Liver (tissue), 9 donors: Measurements from ENCODE around the gene FES. TPM values are rescaled to one million over a fixed set of nuclear protein-coding genes. Genes with fewer than 3 reads are reported as not detected.
"Not testable (repeated sequence)": the region's sequence is repeated elsewhere in the genome, so short reads cannot be mapped to it uniquely, and the experiment has no call there.

Source experiments
- DNase-seq: peaks from one replicate; pipeline ENCODE4 v3.0.0-alpha.2; 2017; ENCODE audit warnings: low spot score
- H3K27ac ChIP-seq, 2 donors: one replicate each; pipeline ENCODE4 v1.7.0; 2013; ENCODE audit warnings: inconsistent platforms in 2 of 2, low read length in 2 of 2, control low read depth in 1 of 2, low read depth in 1 of 2, mild to moderate bottlenecking in 1 of 2
- H3K27me3 ChIP-seq, 4 donors: one replicate each; pipeline versions ENCODE4 v1.6.1 to v1.7.0; 2013; ENCODE audit warnings: low read length in 3 of 4, inconsistent platforms in 1 of 4, mild to moderate bottlenecking in 1 of 4, moderate library complexity in 1 of 4; ENCODE audit not compliant: control insufficient read depth in 4 of 4, insufficient read depth in 4 of 4
- H3K36me3 ChIP-seq, 4 donors: one replicate each; pipeline versions ENCODE4 v1.6.1 to v1.7.0; 2013; ENCODE audit warnings: low read length in 3 of 4, mild to moderate bottlenecking in 3 of 4, low read depth in 1 of 4, moderate library complexity in 1 of 4; ENCODE audit not compliant: control insufficient read depth in 4 of 4, insufficient read depth in 3 of 4
- H3K4me1 ChIP-seq, 4 donors: one replicate each; pipeline versions ENCODE4 v1.6.1 to v1.7.0; 2013; ENCODE audit warnings: low read length in 3 of 4, mild to moderate bottlenecking in 3 of 4, moderate library complexity in 1 of 4; ENCODE audit not compliant: control insufficient read depth in 4 of 4, insufficient read depth in 4 of 4
- H3K4me3 ChIP-seq, 3 donors: one replicate each; pipeline versions ENCODE4 v1.6.1 to v1.7.0; 2013; ENCODE audit warnings: low read length in 3 of 3, control low read depth in 1 of 3, low read depth in 1 of 3, mild to moderate bottlenecking in 1 of 3
- H3K9ac ChIP-seq, 2 donors: one replicate each; pipeline ENCODE4 v1.7.0; 2013; ENCODE audit warnings: low read length in 2 of 2, mild to moderate bottlenecking in 2 of 2, moderate library complexity in 2 of 2, control low read depth in 1 of 2, low read depth in 1 of 2
- H3K9me3 ChIP-seq, 4 donors: one replicate each; pipeline versions ENCODE4 v1.6.1 to v1.7.0; 2013; ENCODE audit warnings: low read length in 3 of 4; ENCODE audit not compliant: control insufficient read depth in 4 of 4
- EGR1 ChIP-seq, 2 donors: IDR thresholded peaks; 2 replicates each; pipeline ENCODE4 v1.6.1; 2016 to 2018; ENCODE audit warnings: antibody characterized with exemption in 2 of 2, low read depth in 2 of 2
- FOXA1 ChIP-seq: IDR thresholded peaks from 2 replicates; pipeline ENCODE4 v1.6.1; 2016; ENCODE audit warnings: antibody characterized with exemption
- FOXA2 ChIP-seq: IDR thresholded peaks from 2 replicates; pipeline ENCODE4 v1.6.1; 2016; ENCODE audit warnings: antibody characterized with exemption
- GABPA ChIP-seq, 2 donors: IDR thresholded peaks in 1 of 2; conservative IDR thresholded peaks in 1 of 2; 2 replicates each; pipeline ENCODE4 v1.6.1; 2016; ENCODE audit warnings: antibody characterized with exemption in 2 of 2, mild to moderate bottlenecking in 1 of 2, moderate library complexity in 1 of 2
- HNF4A ChIP-seq, 2 donors: conservative IDR thresholded peaks; 2 replicates each; pipeline ENCODE4 v1.6.1; 2016; ENCODE audit warnings: antibody characterized with exemption in 2 of 2, mild to moderate bottlenecking in 2 of 2
- HNF4G ChIP-seq: IDR thresholded peaks from 2 replicates; pipeline ENCODE4 v1.6.1; 2016; ENCODE audit warnings: antibody characterized with exemption
- NR2F2 ChIP-seq: IDR thresholded peaks from 2 replicates; pipeline ENCODE4 v1.6.1; 2016; ENCODE audit warnings: antibody characterized with exemption
- RAD21 ChIP-seq, 2 donors: IDR thresholded peaks; 2 replicates each; pipeline ENCODE4 v1.6.1; 2016; ENCODE audit warnings: antibody characterized with exemption in 2 of 2, mild to moderate bottlenecking in 2 of 2
- RXRA ChIP-seq, 2 donors: IDR thresholded peaks; 2 replicates each; pipeline ENCODE4 v1.6.1; 2017 to 2018; ENCODE audit warnings: antibody characterized with exemption in 2 of 2, mild to moderate bottlenecking in 1 of 2
- SP1 ChIP-seq: IDR thresholded peaks from 2 replicates; pipeline ENCODE4 v1.6.1; 2018; ENCODE audit warnings: antibody characterized with exemption, mild to moderate bottlenecking
- TAF1 ChIP-seq: conservative IDR thresholded peaks from 2 replicates; pipeline ENCODE4 v1.6.1; 2016; ENCODE audit warnings: antibody characterized with exemption, mild to moderate bottlenecking
- YY1 ChIP-seq: IDR thresholded peaks from 2 replicates; pipeline ENCODE4 v1.6.1; 2016; ENCODE audit warnings: antibody characterized with exemption, mild to moderate bottlenecking
- WGBS: extraction: QIAGEN DNeasy Blood & Tissue Kit; methylation state at CpG from one replicate; pipeline ENCODE4 v1.1.7; 2013; 5-methylcytosine and 5-hydroxymethylcytosine counted together
- polyA plus RNA-seq, 2 donors: library from polyadenylated mRNA; stranded (reverse) in 1 of 2; unstranded in 1 of 2; fragments of 200-250 nt in 1 of 2; fragments of >200 nt in 1 of 2; fragmentation: Nextera tagmentation in 1 of 2; extraction: Ambion mirVana in 1 of 2; gene quantifications; one replicate each; pipeline versions ENCODE4 v1.2.1 to v1.2.3, GENCODE V29; 2013 to 2015
- total RNA-seq, 2 donors: library from RNA; depleted of rRNA; stranded (reverse); fragments of >200 nt; gene quantifications; one replicate each; pipeline ENCODE4 v1.2.3, GENCODE V29; 2014
- TF ChIP-seq, protein P1 (sequence below): IDR thresholded peaks from 2 replicates; pipeline ENCODE4 v1.6.1; 2016; ENCODE audit warnings: antibody characterized with exemption
- TF ChIP-seq, protein P2 (sequence below): fragments of 150-350 bp; IDR thresholded peaks from 2 replicates; pipeline ENCODE4 v1.5.1; 2017; ENCODE audit warnings: improper control_type of control experiment, low read depth, low read length; ENCODE audit not compliant: missing input control
- TF ChIP-seq, protein P3 (sequence below): IDR thresholded peaks from 2 replicates; pipeline ENCODE4 v1.6.1; 2016; ENCODE audit warnings: antibody characterized with exemption
- TF ChIP-seq, protein P4 (sequence below): IDR thresholded peaks from 2 replicates; pipeline ENCODE4 v1.6.1; 2016; ENCODE audit warnings: antibody characterized with exemption
- TF ChIP-seq, protein P5 (sequence below): IDR thresholded peaks from 2 replicates; pipeline ENCODE4 v1.6.1; 2016; ENCODE audit warnings: antibody characterized with exemption, mild to moderate bottlenecking
- donor health status: healthy.
- donor health status: healthy.
- donor health status: healthy.
- donor health status: healthy.
- donor health status: healthy.

Gene FES
- total and polyA plus RNA-seq, 4 donors, result 12.1 to 43.1 (median 28.8) TPM

DNA sequence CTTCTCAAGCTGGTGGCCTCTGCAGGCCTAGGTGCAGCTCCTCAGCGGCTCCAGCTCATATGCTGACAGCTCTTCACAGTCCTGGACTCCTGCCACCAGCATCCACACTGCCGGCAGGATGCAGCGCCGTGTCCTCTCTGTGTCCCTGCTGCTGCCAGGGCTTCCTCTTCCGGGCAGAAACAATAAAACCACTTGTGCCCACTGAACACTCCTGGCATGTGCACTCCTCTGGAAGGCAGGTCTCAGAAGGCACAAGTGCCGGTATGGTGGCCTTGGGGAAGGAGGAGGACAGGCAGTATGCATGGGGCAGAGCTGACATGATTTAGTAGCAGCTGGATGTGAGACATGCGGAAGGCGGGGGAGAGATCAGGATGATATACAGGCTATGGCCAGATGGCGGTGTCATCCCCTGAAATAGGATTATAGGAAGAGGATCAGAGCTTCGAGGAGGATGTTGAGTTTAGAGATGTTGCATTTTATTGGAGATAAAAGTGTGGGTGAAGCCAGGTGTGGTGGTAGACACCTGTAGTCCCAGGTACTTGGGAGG, 11.3 kb downstream of the FES start:
- H3K9me3 ChIP-seq, result no peaks in the 10 kb centered on the region
- H3K36me3 ChIP-seq, result peaks cover 29 to 56% (median 36%) of the 10 kb centered on the region in 4 donors
- H3K27me3 ChIP-seq, result no peaks in the 10 kb centered on the region
- H3K9ac ChIP-seq, result no peak overlapping the region
- no peaks in the 10 kb centered on the region for H3K4me1 ChIP-seq
- DNase-seq, result no peak
- H3K27ac ChIP-seq, result no peak overlapping the region
- H3K4me3 ChIP-seq, result no peak overlapping the region
- TF ChIP-seq GABPA (IDR thresholded peaks at IDR 0.05 in 1 of 2, conservative IDR thresholded peaks at IDR 0.05 in 1 of 2) (no peak), HNF4G (no peak), RXRA (IDR thresholded peaks at IDR 0.05) (no peak), FOXA1 (no peak), TAF1 (no peak)
- TF ChIP-seq, protein P1, sequence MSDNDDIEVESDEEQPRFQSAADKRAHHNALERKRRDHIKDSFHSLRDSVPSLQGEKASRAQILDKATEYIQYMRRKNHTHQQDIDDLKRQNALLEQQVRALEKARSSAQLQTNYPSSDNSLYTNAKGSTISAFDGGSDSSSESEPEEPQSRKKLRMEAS, result no peak
- TF ChIP-seq, protein P2, sequence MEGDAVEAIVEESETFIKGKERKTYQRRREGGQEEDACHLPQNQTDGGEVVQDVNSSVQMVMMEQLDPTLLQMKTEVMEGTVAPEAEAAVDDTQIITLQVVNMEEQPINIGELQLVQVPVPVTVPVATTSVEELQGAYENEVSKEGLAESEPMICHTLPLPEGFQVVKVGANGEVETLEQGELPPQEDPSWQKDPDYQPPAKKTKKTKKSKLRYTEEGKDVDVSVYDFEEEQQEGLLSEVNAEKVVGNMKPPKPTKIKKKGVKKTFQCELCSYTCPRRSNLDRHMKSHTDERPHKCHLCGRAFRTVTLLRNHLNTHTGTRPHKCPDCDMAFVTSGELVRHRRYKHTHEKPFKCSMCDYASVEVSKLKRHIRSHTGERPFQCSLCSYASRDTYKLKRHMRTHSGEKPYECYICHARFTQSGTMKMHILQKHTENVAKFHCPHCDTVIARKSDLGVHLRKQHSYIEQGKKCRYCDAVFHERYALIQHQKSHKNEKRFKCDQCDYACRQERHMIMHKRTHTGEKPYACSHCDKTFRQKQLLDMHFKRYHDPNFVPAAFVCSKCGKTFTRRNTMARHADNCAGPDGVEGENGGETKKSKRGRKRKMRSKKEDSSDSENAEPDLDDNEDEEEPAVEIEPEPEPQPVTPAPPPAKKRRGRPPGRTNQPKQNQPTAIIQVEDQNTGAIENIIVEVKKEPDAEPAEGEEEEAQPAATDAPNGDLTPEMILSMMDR, result peak; percentile 3
- WGBS, result 78% methylated on average over 10 of the region's 10 CpGs

DNA sequence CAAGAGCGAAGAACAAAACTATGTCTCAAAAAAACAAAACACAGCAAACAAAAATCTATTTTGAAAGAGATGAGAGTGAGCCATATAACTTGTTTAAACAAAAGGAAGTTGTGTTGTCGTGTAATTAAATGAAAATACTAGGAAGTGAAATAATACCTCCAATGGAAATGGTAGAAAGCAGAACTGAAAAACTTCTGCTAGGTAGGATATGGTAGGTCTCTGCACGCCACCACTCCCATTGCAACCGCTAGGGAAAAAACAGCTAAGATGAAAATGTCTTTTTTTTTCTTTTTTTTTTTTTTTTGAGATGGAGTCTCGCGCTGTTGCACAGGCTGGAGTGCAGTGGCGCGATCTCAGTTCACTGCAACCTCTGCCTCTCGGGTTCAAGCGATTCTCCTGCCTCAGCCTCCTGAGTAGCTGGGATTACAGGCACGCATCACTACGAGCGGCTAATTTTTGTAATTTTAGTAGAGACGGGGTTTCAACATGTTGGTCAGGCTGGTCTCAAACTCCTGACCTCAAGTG, 12.9 kb downstream of the FES start:
- not testable (repeated sequence) for H3K27ac ChIP-seq, H3K27me3 ChIP-seq, H3K9me3 ChIP-seq, H3K4me3 ChIP-seq, H3K9ac ChIP-seq, H3K4me1 ChIP-seq, DNase-seq
- 93% methylated on average over 14 of the region's 14 CpGs for WGBS
- peaks cover 19 to 41% (median 23%) of the 10 kb centered on the region in 4 donors for H3K36me3 ChIP-seq

DNA sequence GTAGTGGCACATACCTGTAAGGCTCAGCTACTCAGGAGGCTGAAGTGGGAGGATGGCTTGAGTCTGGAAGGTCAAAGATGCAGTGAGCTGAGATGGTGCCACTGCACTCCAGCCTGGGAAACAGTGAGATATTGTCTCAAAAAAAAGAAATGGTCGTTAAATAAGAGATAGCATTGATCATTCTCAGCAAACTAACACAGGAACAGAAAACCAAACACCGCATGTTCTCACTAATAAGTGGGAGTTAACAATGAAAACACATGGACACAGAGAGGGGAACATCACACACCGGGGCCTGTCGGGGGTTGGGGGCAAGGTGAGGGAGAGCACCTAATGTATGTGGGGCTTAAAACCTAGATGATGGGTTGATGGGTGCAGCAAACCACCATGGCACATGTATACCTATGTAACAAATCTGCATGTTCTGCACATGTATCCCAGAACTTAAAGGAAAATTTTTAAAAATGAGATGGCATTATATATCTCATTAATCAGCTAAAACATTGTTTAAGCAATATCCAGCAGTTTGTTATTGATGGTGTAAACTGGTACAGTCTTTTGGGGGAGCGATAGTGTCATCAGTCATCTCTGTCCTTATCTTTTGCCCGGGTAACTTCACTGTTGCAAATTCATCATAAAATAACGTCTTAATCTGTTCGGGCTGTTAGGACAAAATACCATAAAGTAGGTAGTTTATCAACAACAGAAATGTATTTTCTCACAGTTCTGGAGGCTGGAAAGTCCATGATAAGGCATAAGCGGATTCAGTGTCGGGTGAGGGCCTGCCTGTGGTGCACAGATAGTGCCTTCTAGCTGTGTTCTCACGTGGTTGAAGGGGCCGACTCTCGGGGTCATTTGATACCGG, 17.1 kb downstream of the FES start:
- Histone ChIP-seq H3K9ac (peak overlapping the region; percentile 2 to 60), H3K27ac (peak overlapping the region in 1 of 2 donors; percentile 84), H3K9me3 (no peaks in the 10 kb centered on the region), H3K4me1 (peaks cover 0 to 18% (median 9%) of the 10 kb centered on the region in 4 donors), H3K36me3 (peaks cover 12 to 17% (median 16%) of the 10 kb centered on the region in 4 donors), H3K27me3 (no peaks in the 10 kb centered on the region), H3K4me3 (peak overlapping the region in 1 of 3 donors; percentile 87)
- WGBS, result 50% methylated on average over 14 of the region's 14 CpGs
- DNase-seq, result peak; percentile 78
- TF ChIP-seq SP1 (no peak), HNF4A (conservative IDR thresholded peaks at IDR 0.05) (no peak), EGR1 (IDR thresholded peaks at IDR 0.05; ENCODE audit: low read depth in 2 of 2) (no peak), FOXA2 (no peak), NR2F2 (no peak), RAD21 (IDR thresholded peaks at IDR 0.05) (no peak), TAF1 (no peak), YY1 (no peak), HNF4G (no peak), FOXA1 (no peak), GABPA (IDR thresholded peaks at IDR 0.05 in 1 of 2, conservative IDR thresholded peaks at IDR 0.05 in 1 of 2) (no peak)
- TF ChIP-seq, protein P1, result no peak
- TF ChIP-seq, protein P3, sequence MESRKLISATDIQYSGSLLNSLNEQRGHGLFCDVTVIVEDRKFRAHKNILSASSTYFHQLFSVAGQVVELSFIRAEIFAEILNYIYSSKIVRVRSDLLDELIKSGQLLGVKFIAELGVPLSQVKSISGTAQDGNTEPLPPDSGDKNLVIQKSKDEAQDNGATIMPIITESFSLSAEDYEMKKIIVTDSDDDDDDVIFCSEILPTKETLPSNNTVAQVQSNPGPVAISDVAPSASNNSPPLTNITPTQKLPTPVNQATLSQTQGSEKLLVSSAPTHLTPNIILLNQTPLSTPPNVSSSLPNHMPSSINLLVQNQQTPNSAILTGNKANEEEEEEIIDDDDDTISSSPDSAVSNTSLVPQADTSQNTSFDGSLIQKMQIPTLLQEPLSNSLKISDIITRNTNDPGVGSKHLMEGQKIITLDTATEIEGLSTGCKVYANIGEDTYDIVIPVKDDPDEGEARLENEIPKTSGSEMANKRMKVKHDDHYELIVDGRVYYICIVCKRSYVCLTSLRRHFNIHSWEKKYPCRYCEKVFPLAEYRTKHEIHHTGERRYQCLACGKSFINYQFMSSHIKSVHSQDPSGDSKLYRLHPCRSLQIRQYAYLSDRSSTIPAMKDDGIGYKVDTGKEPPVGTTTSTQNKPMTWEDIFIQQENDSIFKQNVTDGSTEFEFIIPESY, result no peak
- TF ChIP-seq, protein P4, sequence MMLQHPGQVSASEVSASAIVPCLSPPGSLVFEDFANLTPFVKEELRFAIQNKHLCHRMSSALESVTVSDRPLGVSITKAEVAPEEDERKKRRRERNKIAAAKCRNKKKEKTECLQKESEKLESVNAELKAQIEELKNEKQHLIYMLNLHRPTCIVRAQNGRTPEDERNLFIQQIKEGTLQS, result no peak
- TF ChIP-seq, protein P5, sequence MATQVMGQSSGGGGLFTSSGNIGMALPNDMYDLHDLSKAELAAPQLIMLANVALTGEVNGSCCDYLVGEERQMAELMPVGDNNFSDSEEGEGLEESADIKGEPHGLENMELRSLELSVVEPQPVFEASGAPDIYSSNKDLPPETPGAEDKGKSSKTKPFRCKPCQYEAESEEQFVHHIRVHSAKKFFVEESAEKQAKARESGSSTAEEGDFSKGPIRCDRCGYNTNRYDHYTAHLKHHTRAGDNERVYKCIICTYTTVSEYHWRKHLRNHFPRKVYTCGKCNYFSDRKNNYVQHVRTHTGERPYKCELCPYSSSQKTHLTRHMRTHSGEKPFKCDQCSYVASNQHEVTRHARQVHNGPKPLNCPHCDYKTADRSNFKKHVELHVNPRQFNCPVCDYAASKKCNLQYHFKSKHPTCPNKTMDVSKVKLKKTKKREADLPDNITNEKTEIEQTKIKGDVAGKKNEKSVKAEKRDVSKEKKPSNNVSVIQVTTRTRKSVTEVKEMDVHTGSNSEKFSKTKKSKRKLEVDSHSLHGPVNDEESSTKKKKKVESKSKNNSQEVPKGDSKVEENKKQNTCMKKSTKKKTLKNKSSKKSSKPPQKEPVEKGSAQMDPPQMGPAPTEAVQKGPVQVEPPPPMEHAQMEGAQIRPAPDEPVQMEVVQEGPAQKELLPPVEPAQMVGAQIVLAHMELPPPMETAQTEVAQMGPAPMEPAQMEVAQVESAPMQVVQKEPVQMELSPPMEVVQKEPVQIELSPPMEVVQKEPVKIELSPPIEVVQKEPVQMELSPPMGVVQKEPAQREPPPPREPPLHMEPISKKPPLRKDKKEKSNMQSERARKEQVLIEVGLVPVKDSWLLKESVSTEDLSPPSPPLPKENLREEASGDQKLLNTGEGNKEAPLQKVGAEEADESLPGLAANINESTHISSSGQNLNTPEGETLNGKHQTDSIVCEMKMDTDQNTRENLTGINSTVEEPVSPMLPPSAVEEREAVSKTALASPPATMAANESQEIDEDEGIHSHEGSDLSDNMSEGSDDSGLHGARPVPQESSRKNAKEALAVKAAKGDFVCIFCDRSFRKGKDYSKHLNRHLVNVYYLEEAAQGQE, result no peak
